Stimulated activated CD8-positive, alpha-beta memory T cell treated with anti-CD3 and anti-CD28 coated beads, Interleukin-15, amount 100 ng/mL, for 48 hours (primary cell): ENCODE results near the gene ESM1.

Experiments used
- DNase-seq, 2 donors: peaks; one replicate each; pipeline ENCODE4 v3.0.0-alpha.2; 2020; ENCODE audit warnings: low read depth in 2 of 2

Gene ESM1

GRCh38 chr5:54981928-54982327 is 3.5 kb downstream of the ESM1 start:
- no peak for DNase-seq

- no peak for DNase-seq
Observed at GRCh38 chr5:54975701-54976100, 9.7 kb downstream of the ESM1 start.

- no peak for DNase-seq
Observed at GRCh38 chr5:54969856-54970828, 15.3 kb downstream of the ESM1 start.

- no peak for DNase-seq
Observed at GRCh38 chr5:54969242-54969641, 16.2 kb downstream of the ESM1 start.

- DNase-seq, result no peak
Observed at GRCh38 chr5:54965806-54966205, 19.6 kb downstream of the ESM1 start.

GRCh38 chr5:54964405-54964804 is 21.0 kb downstream of the ESM1 start:
- DNase-seq, result no peak

GRCh38 chr5:54959673-54960418 is 25.5 kb downstream of the ESM1 start:
- DNase-seq, result peak; percentile 9 to 21

- DNase-seq, result no peak
Observed at GRCh38 chr5:54956922-54957321, 28.5 kb downstream of the ESM1 start.

GRCh38 chr5:54947187-54947586 is 38.2 kb downstream of the ESM1 start:
- no peak for DNase-seq

- DNase-seq, result no peak
Observed at GRCh38 chr5:54946306-54946819, 39.0 kb downstream of the ESM1 start.

- DNase-seq, result no peak
Observed at GRCh38 chr5:54944364-54944763, 41.0 kb downstream of the ESM1 start.

- DNase-seq, result no peak
Observed at GRCh38 chr5:54942064-54942778, 43.2 kb downstream of the ESM1 start.

GRCh38 chr5:54936201-54936600 is 49.2 kb downstream of the ESM1 start:
- no peak for DNase-seq

GRCh38 chr5:54932789-54933188 is 52.6 kb downstream of the ESM1 start:
- DNase-seq, result no peak

- peak; percentile 27 to 40 for DNase-seq
Observed at GRCh38 chr5:54930736-54931135, 54.7 kb downstream of the ESM1 start.
